ENCODE data around the gene RNF168. TPM values are rescaled to one million over a fixed set of nuclear protein-coding genes. Genes with fewer than 3 reads are reported as not detected.
A peak's percentile ranks its signal among the peaks of the same experiment; 100 is the strongest.
"Not testable (repeated sequence)": the region's sequence is repeated elsewhere in the genome, so short reads cannot be mapped to it uniquely, and the experiment has no call there.

RNF168 gene
- total RNA-seq, 3 donors from 2014 or later: 20.9 to 22.4 (median 21.8) TPM

DNA sequence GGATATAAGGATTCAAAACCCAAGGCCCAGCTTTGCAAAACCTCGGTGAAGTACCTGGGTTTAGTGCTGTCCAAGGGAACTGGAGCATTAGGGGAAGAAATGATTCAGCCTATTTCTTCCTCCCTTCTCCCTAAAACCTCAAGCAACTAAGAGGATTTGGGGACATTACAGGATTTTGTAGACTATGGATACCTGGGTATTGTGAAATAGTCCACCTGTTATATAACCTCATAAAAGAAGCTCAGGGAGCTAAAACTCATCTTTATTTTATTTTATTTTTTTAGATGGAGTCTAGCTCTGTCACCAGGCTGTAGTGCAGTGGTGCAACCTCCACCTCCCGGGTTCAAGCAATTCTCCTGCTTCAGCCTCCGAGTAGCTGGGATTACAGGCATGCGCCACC, 20.3 kb upstream of the RNF168 start:
- Mint-ChIP-seq H3K9me3 (peaks cover 33% of the 10 kb centered on the region), H3K4me3 (no peak overlapping the region), H3K36me3 (ENCODE audit: insufficient read depth) (peaks cover 2% of the 10 kb centered on the region), H3K4me1 (ENCODE audit: low read depth) (peaks cover 4% of the 10 kb centered on the region), H3K27me3 (ENCODE audit: low read depth) (no peaks in the 10 kb centered on the region)
- ATAC-seq (no peak), DNase-seq (no peak)

DNA sequence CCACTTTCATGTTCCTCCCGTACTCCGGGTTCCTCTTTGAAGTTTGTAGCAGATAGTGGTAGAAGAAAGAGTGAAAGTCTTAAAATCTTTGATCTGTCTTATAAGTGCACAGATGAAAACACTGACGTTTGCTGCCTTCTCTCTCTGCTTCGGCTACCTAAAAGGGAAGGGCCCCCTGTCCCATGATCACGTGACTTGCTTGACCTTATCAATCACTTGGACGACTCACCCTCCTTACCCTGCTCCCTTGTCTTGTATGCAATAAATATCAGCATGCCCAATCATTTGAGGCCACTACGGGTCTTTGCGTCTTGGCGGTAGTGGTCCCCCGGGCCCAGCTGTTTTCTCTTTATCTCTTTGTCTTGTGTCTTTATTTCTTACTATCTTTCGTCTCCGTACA, 17.7 kb upstream of the RNF168 start:
- not testable (repeated sequence) for DNase-seq; ATAC-seq; H3K27me3 Mint-ChIP-seq (ENCODE audit: low read depth); H3K36me3 Mint-ChIP-seq (ENCODE audit: insufficient read depth); H3K4me3 Mint-ChIP-seq; H3K4me1 Mint-ChIP-seq (ENCODE audit: low read depth)
- H3K9me3 Mint-ChIP-seq: peaks cover 36% of the 10 kb centered on the region

DNA sequence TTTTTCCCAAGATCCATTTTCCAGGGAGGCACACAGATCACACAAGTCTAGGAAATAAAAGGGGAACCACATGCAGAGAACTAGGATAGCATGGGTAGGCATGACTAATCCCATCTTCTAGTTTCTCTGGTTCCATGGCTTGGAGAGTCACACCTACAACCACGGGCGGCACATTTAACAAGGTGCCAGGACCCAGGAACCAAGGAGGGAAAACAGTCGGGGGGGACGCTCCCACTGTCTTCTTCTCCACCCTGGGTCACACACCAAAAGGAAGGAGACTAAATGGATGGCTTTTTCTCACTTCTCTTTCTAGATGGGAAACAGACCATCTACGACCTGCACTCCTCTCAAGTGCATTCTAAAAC, 16.1 kb upstream of the RNF168 start:
- DNase-seq: no peak
- Mint-ChIP-seq H3K4me3 (no peak overlapping the region), H3K27me3 (ENCODE audit: low read depth) (no peaks in the 10 kb centered on the region), H3K4me1 (ENCODE audit: low read depth) (no peaks in the 10 kb centered on the region), H3K36me3 (ENCODE audit: insufficient read depth) (peaks cover 2% of the 10 kb centered on the region), H3K9me3 (peaks cover 36% of the 10 kb centered on the region)
- ATAC-seq: no peak

DNA sequence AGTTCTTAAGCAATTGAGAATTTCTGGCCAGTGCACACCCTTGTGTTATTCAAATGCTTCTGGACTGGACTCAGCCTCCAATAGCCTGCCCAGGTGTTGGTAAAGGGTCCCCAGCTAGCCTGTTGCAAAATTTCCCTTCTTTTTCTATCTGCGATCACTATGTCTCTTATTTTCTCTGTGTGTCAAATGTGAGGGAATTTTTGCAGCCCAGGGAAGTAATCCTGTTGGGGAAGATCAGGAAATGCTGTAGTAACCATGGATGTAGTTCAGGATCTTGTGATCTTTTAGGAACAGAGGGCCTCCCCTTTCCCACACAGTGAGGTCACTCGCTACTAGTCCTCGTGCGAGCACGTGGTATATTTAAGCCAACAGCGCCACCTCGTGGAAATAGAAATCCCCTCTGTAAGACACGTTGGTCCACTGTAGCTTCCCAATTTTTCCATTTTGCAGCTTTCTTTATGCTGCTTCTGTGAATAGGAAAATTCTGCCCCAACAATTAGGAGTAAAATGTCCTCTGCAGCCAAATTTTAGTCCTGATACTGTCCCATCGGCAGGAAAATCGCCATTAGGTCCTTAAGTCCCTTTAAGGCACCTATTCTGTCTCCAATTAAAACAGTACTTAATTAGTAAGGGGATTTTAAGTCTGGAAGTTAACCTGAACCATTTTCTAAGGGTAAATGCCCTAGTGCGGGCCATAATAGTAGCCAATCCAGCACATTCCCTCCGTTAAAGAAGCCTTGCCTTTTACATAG, 15.6 kb upstream of the RNF168 start:
- Mint-ChIP-seq H3K4me3 (no peak overlapping the region), H3K9me3 (peaks cover 36% of the 10 kb centered on the region), H3K36me3 (ENCODE audit: insufficient read depth) (peaks cover 2% of the 10 kb centered on the region), H3K4me1 (ENCODE audit: low read depth) (no peaks in the 10 kb centered on the region), H3K27me3 (ENCODE audit: low read depth) (no peaks in the 10 kb centered on the region)
- peak; percentile 58 for DNase-seq
- peak; percentile 43 to 63 for ATAC-seq

DNA sequence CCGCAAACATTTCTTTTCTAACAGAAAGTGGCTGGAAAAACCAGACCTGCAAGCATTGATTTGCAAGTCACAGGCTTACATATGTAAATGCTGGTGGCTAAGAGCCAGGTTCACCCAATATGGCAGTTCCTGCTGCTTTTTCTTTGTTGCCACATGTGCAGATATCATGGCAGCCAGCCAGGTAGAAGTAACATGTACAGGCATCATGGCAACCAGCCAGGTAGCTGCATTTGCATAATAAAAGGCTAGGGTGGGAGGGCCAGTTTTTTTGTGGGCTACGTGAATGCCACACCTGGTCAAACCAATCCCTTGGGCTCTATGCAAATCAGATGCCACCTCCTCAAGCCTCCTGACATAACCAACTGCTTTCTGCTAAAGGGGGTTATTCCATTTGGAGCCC, 14.4 kb upstream of the RNF168 start:
- DNase-seq (no peak), ATAC-seq (no peak)
- no peaks in the 10 kb centered on the region for H3K27me3 Mint-ChIP-seq (ENCODE audit: low read depth)
- no peaks in the 10 kb centered on the region for H3K4me1 Mint-ChIP-seq (ENCODE audit: low read depth)
- H3K9me3 Mint-ChIP-seq: peaks cover 36% of the 10 kb centered on the region
- peaks cover 2% of the 10 kb centered on the region for H3K36me3 Mint-ChIP-seq (ENCODE audit: insufficient read depth)
- no peak overlapping the region for H3K4me3 Mint-ChIP-seq

DNA sequence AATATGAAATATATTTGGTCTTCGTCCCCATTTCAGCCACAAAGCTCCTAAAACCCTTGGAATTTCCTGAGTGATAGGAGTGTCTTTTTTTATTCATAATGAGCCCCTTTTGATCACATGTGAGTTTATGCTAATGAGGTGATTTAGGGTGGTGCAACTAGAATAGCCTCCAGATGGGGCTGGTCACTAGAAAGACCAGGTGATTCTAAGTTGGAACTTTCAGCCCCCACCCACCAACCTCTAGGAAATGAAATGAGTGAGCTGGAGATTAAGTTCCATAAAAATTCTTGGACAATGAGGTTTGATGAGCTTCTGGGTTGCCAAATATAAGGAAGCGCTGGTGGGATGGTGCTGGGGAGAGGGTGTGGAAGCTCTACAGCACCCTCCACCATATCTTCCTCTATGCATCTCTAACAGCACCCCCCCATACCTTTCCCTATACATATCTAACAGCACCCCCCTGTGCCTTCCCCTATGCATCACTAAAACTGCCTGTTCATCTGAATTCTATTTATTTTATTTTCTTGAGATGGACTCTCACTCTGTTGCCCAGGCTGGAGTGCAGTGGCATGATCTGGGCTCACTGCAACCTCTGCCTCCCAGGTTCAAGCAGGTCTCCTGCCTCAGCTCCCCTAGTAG, 13.7 kb upstream of the RNF168 start:
- Mint-ChIP-seq H3K4me1 (ENCODE audit: low read depth) (no peaks in the 10 kb centered on the region), H3K27me3 (ENCODE audit: low read depth) (no peaks in the 10 kb centered on the region)
- no peak for ATAC-seq

DNA sequence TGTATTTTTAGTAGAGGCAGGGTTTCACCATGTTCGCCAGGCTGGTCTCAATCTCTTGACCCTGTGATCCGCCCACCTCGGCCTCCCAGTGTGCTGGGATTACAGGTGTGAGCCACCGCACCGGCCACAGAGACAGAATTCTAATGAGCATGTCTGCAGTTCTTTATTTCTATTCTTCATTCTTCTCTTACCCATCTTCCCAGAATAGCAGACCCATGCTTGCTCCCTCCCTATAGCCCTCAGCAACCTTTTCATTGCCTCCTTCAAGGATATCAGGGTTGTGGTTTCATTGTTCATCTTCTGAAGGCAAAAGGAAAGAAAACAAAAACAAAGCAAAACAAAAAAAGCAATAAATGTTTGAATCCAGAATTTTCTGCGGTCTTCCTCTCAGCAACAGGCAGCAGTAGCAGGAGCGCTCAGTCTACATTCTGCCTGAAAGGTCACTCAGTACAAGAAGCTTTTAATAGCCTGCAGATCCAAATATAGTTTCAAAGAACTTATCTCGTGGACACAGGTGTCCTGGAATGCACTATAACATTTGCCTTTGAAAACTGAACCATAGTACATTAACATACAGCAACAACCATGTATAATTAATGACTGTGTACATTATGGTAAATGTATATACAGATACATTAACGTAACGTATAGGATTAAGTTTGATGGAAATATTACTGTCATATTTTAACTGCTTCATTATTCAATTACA, 11.5 kb upstream of the RNF168 start, which contains the start of gene SMCO1:
SMCO1 (minus strand) TSS at position 434 of the 709 bp plus-strand sequence; CDS start at position 297, 137 bp downstream.
- H3K27me3 Mint-ChIP-seq (ENCODE audit: low read depth): no peaks in the 10 kb centered on the region
- H3K4me3 Mint-ChIP-seq: no peak within 1 kb of the TSS
- DNase-seq (no peak), ATAC-seq (no peak)
- H3K4me1 Mint-ChIP-seq (ENCODE audit: low read depth): no peaks in the 10 kb centered on the region
- no peaks in the 10 kb centered on the region for H3K36me3 Mint-ChIP-seq (ENCODE audit: insufficient read depth)
- H3K9me3 Mint-ChIP-seq: peaks cover 15% of the 10 kb centered on the region

More for the DNA sequence above, 13.7 kb upstream of the RNF168 start:
- H3K36me3 Mint-ChIP-seq (ENCODE audit: insufficient read depth): peaks cover 2% of the 10 kb centered on the region
- DNase-seq: no peak
- H3K4me3 Mint-ChIP-seq: no peak overlapping the region
- peaks cover 33% of the 10 kb centered on the region for H3K9me3 Mint-ChIP-seq

DNA sequence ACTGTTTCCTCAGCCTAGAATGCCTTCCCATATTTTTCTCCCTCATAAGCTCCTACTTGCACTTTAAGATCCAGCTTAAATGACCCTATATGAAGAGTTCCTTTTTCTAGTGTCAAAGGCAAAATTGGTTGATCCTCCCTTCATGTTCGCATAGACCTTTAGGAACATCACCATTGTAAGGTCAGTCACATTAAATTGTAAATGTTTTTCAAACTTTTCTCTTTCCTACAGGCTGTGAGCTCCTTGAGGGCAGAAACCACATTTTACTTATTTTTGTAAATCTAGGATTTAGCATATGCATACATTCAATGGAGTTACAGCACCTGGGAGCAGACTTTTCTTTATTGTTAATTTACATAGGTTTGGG, 10.8 kb upstream of the RNF168 start:
- Mint-ChIP-seq H3K4me1 (ENCODE audit: low read depth) (no peaks in the 10 kb centered on the region), H3K27me3 (ENCODE audit: low read depth) (no peaks in the 10 kb centered on the region), H3K36me3 (ENCODE audit: insufficient read depth) (no peaks in the 10 kb centered on the region), H3K9me3 (peaks cover 8% of the 10 kb centered on the region), H3K4me3 (no peak overlapping the region)
- ATAC-seq (no peak), DNase-seq (no peak)

DNA sequence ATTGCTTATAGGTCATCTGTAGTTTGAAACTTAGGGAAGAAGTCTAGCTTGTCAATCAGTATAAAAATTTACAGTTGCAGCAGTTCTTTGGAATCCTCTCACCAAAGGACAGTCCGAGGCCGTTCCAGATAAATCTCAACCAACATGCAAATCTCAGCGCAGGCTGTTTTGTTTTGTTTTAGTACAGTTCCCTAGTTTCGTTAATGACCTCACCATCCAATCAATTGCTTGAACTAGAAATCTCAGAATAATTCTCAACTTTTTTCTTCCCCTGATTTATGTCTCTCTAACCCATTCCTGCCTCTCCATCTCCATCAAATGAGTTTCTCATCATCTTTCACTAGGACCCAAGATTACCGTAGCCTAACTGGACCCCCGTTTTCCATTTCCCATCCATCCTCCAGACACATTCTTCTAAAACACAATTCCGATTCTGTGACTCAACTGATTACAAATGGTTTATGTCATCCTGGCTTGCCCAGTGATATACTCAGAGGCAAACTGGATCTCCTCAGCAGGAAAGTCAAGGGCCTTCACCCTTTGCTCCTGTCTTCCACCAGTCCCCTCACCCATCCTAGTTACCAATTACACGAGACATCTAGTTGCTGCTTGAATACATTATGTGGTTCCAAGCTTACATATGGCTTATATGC, 10.3 kb upstream of the RNF168 start:
- H3K9me3 Mint-ChIP-seq: peaks cover 4% of the 10 kb centered on the region
- no peak for ATAC-seq
- no peaks in the 10 kb centered on the region for H3K27me3 Mint-ChIP-seq (ENCODE audit: low read depth)
- H3K4me1 Mint-ChIP-seq (ENCODE audit: low read depth): no peaks in the 10 kb centered on the region
- no peak for DNase-seq
- H3K36me3 Mint-ChIP-seq (ENCODE audit: insufficient read depth): no peaks in the 10 kb centered on the region
- no peak overlapping the region for H3K4me3 Mint-ChIP-seq

DNA sequence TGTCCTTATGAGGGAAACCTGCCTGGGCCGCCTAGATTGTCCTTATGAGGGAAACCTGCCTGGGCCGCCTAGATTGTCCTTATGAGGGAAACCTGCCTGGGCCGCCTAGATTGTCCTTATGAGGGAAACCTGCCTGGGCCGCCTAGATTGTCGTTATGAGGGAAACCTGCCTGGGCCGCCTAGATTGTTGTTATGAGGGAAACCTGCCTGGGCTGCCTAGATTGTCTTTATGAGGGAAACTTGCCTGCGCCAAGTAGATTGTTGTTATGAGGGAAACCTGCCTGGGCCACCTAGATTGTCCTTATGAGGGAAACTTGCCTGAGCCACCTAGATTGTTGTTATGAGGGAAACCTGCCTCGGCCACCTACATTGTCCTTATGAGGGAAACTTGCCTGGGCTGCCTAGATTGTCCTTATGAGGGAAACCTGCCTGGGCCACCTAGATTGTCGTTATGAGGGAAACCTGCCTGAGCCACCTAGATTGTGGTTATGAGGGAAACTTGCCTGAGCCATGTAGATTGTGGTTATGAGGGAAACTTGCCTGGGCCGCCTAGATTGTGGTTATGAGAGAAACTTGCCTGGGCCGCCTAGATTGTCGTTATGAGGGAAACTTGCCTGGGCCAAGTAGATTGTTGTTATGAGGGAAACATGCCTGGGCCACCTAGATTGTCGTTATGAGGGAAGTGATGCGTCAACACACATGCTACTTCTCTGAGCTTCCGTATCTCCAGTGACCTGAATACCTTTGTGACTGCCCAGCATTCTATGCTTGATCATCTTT, 8.3 kb upstream of the RNF168 start:
- H3K4me3 Mint-ChIP-seq; DNase-seq; H3K27me3 Mint-ChIP-seq (ENCODE audit: low read depth); ATAC-seq; H3K36me3 Mint-ChIP-seq (ENCODE audit: insufficient read depth); H3K4me1 Mint-ChIP-seq (ENCODE audit: low read depth); H3K9me3 Mint-ChIP-seq: not testable (repeated sequence)

DNA sequence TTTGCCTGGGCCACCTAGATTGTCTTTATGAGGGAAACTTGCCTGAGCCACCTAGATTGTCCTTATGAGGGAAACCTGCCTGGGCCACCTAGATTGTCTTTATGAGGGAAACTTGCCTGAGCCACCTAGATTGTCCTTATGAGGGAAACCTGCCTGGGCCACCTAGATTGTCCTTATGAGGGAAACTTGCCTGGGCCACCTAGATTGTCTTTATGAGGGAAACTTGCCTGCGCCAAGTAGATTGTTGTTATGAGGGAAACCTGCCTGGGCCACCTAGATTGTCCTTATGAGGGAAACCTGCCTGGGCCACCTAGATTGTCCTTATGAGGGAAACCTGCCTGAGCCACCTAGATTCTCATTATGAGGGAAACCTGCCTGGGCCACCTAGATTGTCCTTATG, 7.5 kb upstream of the RNF168 start:
- H3K4me3 Mint-ChIP-seq; H3K9me3 Mint-ChIP-seq; DNase-seq; H3K27me3 Mint-ChIP-seq (ENCODE audit: low read depth); ATAC-seq; H3K4me1 Mint-ChIP-seq (ENCODE audit: low read depth); H3K36me3 Mint-ChIP-seq (ENCODE audit: insufficient read depth): not testable (repeated sequence)

DNA sequence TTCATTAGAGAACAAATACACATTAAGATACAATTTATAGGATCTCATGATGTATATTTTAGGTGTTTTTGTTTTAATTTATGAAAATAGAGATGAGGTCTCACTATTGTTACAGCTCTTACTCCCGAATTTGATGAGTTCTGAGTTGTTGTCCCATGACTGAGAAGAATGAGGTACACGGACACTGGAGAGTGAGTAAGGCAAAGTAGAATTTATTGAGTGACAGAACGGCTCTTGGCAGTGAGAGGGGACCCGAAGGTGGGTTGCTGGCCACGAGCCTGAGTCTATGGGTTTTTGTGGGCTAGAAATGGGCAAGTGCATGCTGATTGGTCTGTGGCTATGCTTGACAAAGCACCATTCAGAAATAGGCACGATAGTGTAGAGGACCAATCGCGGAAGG, 3.1 kb upstream of the RNF168 start:
- ATAC-seq: no peak
- no peak for DNase-seq
- Mint-ChIP-seq H3K9me3 (peaks cover 8% of the 10 kb centered on the region), H3K36me3 (ENCODE audit: insufficient read depth) (peaks cover 3% of the 10 kb centered on the region), H3K4me1 (ENCODE audit: low read depth) (peaks cover 2% of the 10 kb centered on the region), H3K27me3 (ENCODE audit: low read depth) (no peaks in the 10 kb centered on the region), H3K4me3 (no peak overlapping the region)

DNA sequence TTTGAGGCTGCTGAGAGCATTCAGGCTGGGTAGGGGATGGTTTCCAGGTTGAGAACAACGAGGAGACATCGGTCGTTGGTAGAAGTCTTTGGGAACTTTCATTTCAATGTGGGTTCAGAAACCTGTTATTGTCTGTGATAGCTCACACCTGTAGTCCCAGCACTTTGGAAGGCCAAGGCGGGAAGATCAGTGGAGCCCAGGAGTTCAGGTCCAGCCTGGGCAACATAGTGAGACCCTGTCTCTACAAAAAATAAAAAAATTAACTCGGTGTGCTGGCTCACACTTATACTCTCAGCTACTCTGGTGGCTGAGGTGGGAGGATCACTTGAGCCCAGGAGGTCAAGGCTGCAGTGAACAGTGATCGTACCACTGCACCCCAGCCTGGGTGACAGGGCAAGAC, 988 bp upstream of the RNF168 start:
- DNase-seq: no peak
- Mint-ChIP-seq H3K27me3 (ENCODE audit: low read depth) (no peaks in the 10 kb centered on the region), H3K9me3 (peaks cover 8% of the 10 kb centered on the region), H3K4me3 (peak overlapping the region; percentile 5), H3K36me3 (ENCODE audit: insufficient read depth) (peaks cover 9% of the 10 kb centered on the region), H3K4me1 (ENCODE audit: low read depth) (peaks cover 18% of the 10 kb centered on the region)
- no peak for ATAC-seq

DNA sequence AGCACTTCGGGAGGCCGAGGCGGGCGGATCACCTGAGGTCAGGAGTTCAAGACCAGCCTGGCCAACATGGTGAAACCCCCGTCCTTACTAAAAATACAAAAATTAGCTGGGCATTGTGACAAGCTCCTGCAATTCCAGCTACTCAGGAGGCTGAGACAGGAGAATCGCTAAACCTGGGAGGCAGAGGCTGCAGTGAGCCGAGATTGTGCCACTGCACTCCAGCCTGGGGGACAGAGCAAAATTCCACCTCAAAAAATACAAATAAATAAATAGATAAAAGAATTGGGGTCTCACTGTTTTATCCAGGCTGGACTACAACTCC, 470 bp upstream of the RNF168 start:
- Mint-ChIP-seq H3K4me1 (ENCODE audit: low read depth) (peaks cover 23% of the 10 kb centered on the region), H3K36me3 (ENCODE audit: insufficient read depth) (peaks cover 13% of the 10 kb centered on the region), H3K4me3 (peak overlapping the region; percentile 100)
- ATAC-seq; DNase-seq; H3K9me3 Mint-ChIP-seq; H3K27me3 Mint-ChIP-seq (ENCODE audit: low read depth): not testable (repeated sequence)
